Measurements from ENCODE around the gene CCDC70.

The CCDC70 gene

GRCh38 chr13:51895906-51896888 lies 34.4 kb downstream of the CCDC70 start:
- Histone ChIP-seq H3K4me3 (ENCODE audit: low read depth, low read length) (no peak overlapping the region), H3K27ac (ENCODE audit: extremely low read depth, low read depth, low read length) (no peak overlapping the region), H3K4me1 (ENCODE audit: control insufficient read depth, insufficient read depth, low read length) (no peaks in the 10 kb centered on the region), H3K9me3 (ENCODE audit: control insufficient read depth, insufficient read depth, low read depth, low read length) (no peaks in the 10 kb centered on the region), H3K36me3 (ENCODE audit: control insufficient read depth in 2 of 2, insufficient read depth in 1 of 2, low read length in 2 of 2) (no peaks in the 10 kb centered on the region)
- ChIA-PET CTCF (interaction anchor here (0.7 to 3.6 kb wide), 11 partner anchors 9 to 305 kb away, joined by 3 to 26 read pairs (median 4); partner anchors contain the start of gene NEK5), POLR2A (no interaction called here)
- TF ChIP-seq MYNN (tag by site-specific recombination; IDR thresholded peaks at IDR 0.05; ENCODE audit: borderline replicate concordance), result no peak
- no peak for TF ChIP-seq ZNF202 (tag by site-specific recombination; IDR thresholded peaks at IDR 0.05; ENCODE audit: borderline replicate concordance)
- peak; percentile 16; the same call in 1 of the 2 replicates for TF ChIP-seq ZIC2 (tag by site-specific recombination; IDR thresholded peaks at IDR 0.05)
- peak; percentile 59 for TF ChIP-seq CTCF (tag by site-specific recombination; IDR thresholded peaks at IDR 0.05)
- TF ChIP-seq ZNF654 (tag by site-specific recombination; IDR thresholded peaks at IDR 0.05; ENCODE audit: low read depth), result peak; percentile 59
- TF ChIP-seq ZNF398 (tag by site-specific recombination; IDR thresholded peaks at IDR 0.05), result no peak
- TF ChIP-seq KLF1 (tag by site-specific recombination; IDR thresholded peaks at IDR 0.05), result no peak

GRCh38 chr13:51900471-51900870 lies 38.7 kb downstream of the CCDC70 start:
- no peaks in the 10 kb centered on the region for H3K4me1 ChIP-seq (ENCODE audit: control insufficient read depth, insufficient read depth, low read length)
- TF ChIP-seq ZNF169 (tag by site-specific recombination; IDR thresholded peaks at IDR 0.05), result no peak
- no peak for TF ChIP-seq ZNF843 (tag by site-specific recombination; IDR thresholded peaks at IDR 0.05)
- no peak for TF ChIP-seq ZNF629 (tag by site-specific recombination; IDR thresholded peaks at IDR 0.05)
- TF ChIP-seq ZNF48 (tag by site-specific recombination; IDR thresholded peaks at IDR 0.05), result no peak
- TF ChIP-seq ZNF311 (tag by site-specific recombination; IDR thresholded peaks at IDR 0.05; ENCODE audit: borderline replicate concordance), result no peak
- no peak for TF ChIP-seq PRDM10 (tag by site-specific recombination; IDR thresholded peaks at IDR 0.05)
- TF ChIP-seq HOXC10 (CRISPR knock-in tag; IDR thresholded peaks at IDR 0.05), result no peak
- TF ChIP-seq ZNF501 (tag by site-specific recombination; IDR thresholded peaks at IDR 0.05), result no peak
- TF ChIP-seq MEIS1 (CRISPR knock-in tag; IDR thresholded peaks at IDR 0.05; ENCODE audit: borderline replicate concordance), result no peak
- no peak for TF ChIP-seq AEBP2 (tag by site-specific recombination; IDR thresholded peaks at IDR 0.05; ENCODE audit: borderline replicate concordance)
- no peak for TF ChIP-seq MZF1 (tag by site-specific recombination; IDR thresholded peaks at IDR 0.05; ENCODE audit: borderline replicate concordance)
- TF ChIP-seq ZFP41 (tag by site-specific recombination; IDR thresholded peaks at IDR 0.05; ENCODE audit: borderline replicate concordance), result no peak
- TF ChIP-seq ZIC2 (tag by site-specific recombination; IDR thresholded peaks at IDR 0.05), result no peak
- no peak for TF ChIP-seq KLF7 (tag by site-specific recombination; IDR thresholded peaks at IDR 0.05; ENCODE audit: borderline replicate concordance)
- TF ChIP-seq ZBTB1 (tag by site-specific recombination; IDR thresholded peaks at IDR 0.05), result no peak
- TF ChIP-seq SALL2 (tag by site-specific recombination; IDR thresholded peaks at IDR 0.05; ENCODE audit: borderline replicate concordance), result no peak
- no peak for TF ChIP-seq WT1 (tag by site-specific recombination; IDR thresholded peaks at IDR 0.05)

More at GRCh38 chr13:51900471-51900870, 38.7 kb downstream of the CCDC70 start:
- Histone ChIP-seq H3K27ac (ENCODE audit: extremely low read depth, low read depth, low read length) (no peak overlapping the region), H3K9me3 (ENCODE audit: control insufficient read depth, insufficient read depth, low read depth, low read length) (no peaks in the 10 kb centered on the region), H3K36me3 (ENCODE audit: control insufficient read depth in 2 of 2, insufficient read depth in 1 of 2, low read length in 2 of 2) (no peaks in the 10 kb centered on the region), H3K4me3 (ENCODE audit: low read depth, low read length) (no peak overlapping the region)
- ChIA-PET POLR2A (no interaction called here), CTCF (no interaction called here)

All from HEK293 (cell line).